ENCODE measurements around the gene CATSPERD. TPM values are rescaled to one million over a fixed set of nuclear protein-coding genes. Genes with fewer than 3 reads are reported as not detected.
"Not testable (repeated sequence)": the region's sequence is repeated elsewhere in the genome, so short reads cannot be mapped to it uniquely, and the experiment has no call there.

CATSPERD gene
- total and polyA plus RNA-seq, 7 experiments from 2014 or later: 0.07 TPM; not detected in 6

DNA sequence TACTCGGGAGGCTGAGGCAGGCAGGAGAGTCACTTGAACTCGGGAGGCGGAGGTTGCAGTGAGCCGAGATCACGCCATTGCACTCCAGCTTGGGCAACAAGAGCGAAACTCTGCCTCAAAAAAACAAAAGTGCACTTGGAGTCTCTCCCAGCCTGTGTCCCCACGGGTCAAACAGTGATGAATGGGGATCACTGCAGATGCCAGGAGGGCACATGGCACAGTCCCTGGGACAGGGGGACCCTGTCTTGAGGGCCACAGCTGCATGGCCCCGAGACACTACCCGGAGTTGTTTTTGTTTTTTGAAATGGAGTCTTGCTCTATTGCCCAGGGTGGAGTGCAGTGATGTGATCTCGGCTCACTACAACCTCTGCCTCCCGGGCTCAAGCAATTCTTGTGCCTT is 60.5 kb downstream of the CATSPERD start:
- POLR2A ChIA-PET: interaction anchor here (0.7 to 1.2 kb wide), 2 partner anchors 13 to 1396 kb away, joined by 3 read pairs; no protein-coding TSS in a partner anchor
- CTCF ChIA-PET: interaction anchor here (0.8 kb wide), 1 partner anchor 60 kb away, joined by 3 read pairs; the partner anchor contains the start of gene CATSPERD
- H3K4me1 ChIP-seq (ENCODE audit: control insufficient read depth in 2 of 2, insufficient read depth in 2 of 2, low read length in 2 of 2): not testable (repeated sequence)

GRCh38 chr19:5782322-5782721 is 61.9 kb downstream of the CATSPERD start:
- H3K4me1 ChIP-seq (ENCODE audit: control insufficient read depth in 2 of 2, insufficient read depth in 2 of 2, low read length in 2 of 2): no peaks in the 10 kb centered on the region
- Mint-ChIP-seq H3K4me1 (peaks cover 0 to 3% (median 0%) of the 10 kb centered on the region in 7 donors), H3K9me3 (no peaks in the 10 kb centered on the region), H3K4me3 (no peak overlapping the region), H3K27me3 (no peaks in the 10 kb centered on the region), H3K36me3 (peaks cover 0 to 11% (median 5%) of the 10 kb centered on the region in 5 donors), H3K27ac (no peak overlapping the region)
- no peak overlapping the region for H3K4me3 ChIP-seq (ENCODE audit: low read length)
- peaks cover 0 to 36% (median 10%) of the 10 kb centered on the region in 3 experiments for H3K36me3 ChIP-seq (ENCODE audit: control insufficient read depth in 2 of 3, insufficient read depth in 3 of 3, low read length in 3 of 3)
- ChIA-PET POLR2A (no interaction called here), CTCF (no interaction called here)
- H3K27me3 ChIP-seq (ENCODE audit: control insufficient read depth in 2 of 2, insufficient read depth in 2 of 2, low read length in 2 of 2): no peaks in the 10 kb centered on the region
- intact Hi-C loops (cut with micrococcal nuclease): no loop called here
- DNase-seq (no peak), ATAC-seq (no peak)
- no peaks in the 10 kb centered on the region for H3K9me3 ChIP-seq (ENCODE audit: control insufficient read depth in 2 of 3, low read length in 3 of 3)
- H3K27ac ChIP-seq (ENCODE audit: low read depth, low read length): no peak overlapping the region

More for the DNA sequence above, 60.5 kb downstream of the CATSPERD start:
- H3K36me3 Mint-ChIP-seq; H3K4me3 ChIP-seq (ENCODE audit: low read length); H3K27me3 ChIP-seq (ENCODE audit: control insufficient read depth in 2 of 2, insufficient read depth in 2 of 2, low read length in 2 of 2); ATAC-seq; H3K27ac Mint-ChIP-seq; H3K4me3 Mint-ChIP-seq; H3K27me3 Mint-ChIP-seq; H3K9me3 Mint-ChIP-seq; intact Hi-C loops (cut with micrococcal nuclease); H3K27ac ChIP-seq (ENCODE audit: low read depth, low read length); H3K4me1 Mint-ChIP-seq; H3K9me3 ChIP-seq (ENCODE audit: control insufficient read depth in 2 of 3, low read length in 3 of 3); DNase-seq: not testable (repeated sequence)
- H3K36me3 ChIP-seq (ENCODE audit: control insufficient read depth in 2 of 3, insufficient read depth in 3 of 3, low read length in 3 of 3): peaks cover 0 to 22% (median 0%) of the 10 kb centered on the region in 3 experiments

DNA sequence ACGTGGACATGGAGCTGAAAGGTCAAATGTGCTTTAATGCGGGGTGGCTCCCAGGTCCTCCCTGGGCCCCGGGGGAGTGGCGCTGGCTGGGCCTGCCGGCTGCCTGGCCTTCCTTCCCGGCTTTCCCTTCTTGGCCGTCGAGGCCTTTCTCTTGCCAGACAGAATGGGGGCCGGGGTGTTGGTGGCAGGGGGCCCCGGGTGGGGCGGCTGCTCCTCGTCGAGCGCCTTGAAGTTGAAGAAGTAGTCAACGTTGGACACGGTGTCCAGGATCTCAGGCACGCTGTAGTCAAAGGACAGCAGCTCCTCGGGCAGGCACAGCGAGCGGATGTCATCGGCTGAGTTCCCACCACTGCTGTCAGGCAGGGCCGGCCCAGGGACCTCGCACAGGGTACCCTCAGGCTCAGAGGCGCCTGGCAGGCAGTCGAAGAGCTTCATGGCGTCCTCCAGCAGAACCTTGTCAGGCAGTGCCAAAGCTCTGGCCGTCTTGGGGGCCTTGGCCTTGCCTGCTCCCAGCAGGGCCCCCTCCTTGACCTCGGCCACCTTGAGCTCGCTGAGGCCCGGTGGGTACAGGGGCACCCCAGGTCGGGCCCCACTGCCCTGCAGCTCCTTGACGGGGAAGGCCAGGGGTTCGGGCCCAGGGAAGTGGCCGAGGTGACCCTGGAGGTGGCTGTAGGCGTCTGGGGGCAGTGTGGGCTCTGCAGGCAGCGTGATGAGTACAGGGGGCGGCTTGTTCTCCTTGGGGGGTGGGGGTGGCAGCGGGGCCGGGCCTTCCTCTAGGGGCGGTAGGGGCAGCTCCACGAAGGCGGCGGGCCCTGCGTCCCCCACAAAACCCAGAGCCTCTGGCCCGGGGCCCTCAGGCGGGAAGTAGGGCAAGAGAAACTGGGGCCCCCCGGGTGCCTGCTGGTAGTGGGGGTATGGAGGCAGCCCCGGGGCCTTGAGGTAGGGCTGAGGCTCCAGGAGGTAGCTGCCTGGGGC is 62.8 kb downstream of the CATSPERD start:
- H3K4me1 ChIP-seq (ENCODE audit: control insufficient read depth in 2 of 2, insufficient read depth in 2 of 2, low read length in 2 of 2): no peaks in the 10 kb centered on the region
- H3K9me3 ChIP-seq (ENCODE audit: control insufficient read depth in 2 of 3, low read length in 3 of 3): no peaks in the 10 kb centered on the region
- ChIA-PET POLR2A (no interaction called here), CTCF (no interaction called here)
- Mint-ChIP-seq H3K27me3 (no peaks in the 10 kb centered on the region), H3K36me3 (peaks cover 0 to 13% (median 5%) of the 10 kb centered on the region in 5 donors), H3K27ac (no peak overlapping the region), H3K4me3 (no peak overlapping the region), H3K9me3 (no peaks in the 10 kb centered on the region), H3K4me1 (peaks cover 0 to 3% (median 0%) of the 10 kb centered on the region in 7 donors)
- intact Hi-C loops (cut with micrococcal nuclease): no loop called here
- no peaks in the 10 kb centered on the region for H3K27me3 ChIP-seq (ENCODE audit: control insufficient read depth in 2 of 2, insufficient read depth in 2 of 2, low read length in 2 of 2)
- no peak for DNase-seq
- H3K27ac ChIP-seq (ENCODE audit: low read depth, low read length): no peak overlapping the region
- H3K36me3 ChIP-seq (ENCODE audit: control insufficient read depth in 2 of 3, insufficient read depth in 3 of 3, low read length in 3 of 3): peaks cover 0 to 45% (median 14%) of the 10 kb centered on the region in 3 experiments
- H3K4me3 ChIP-seq (ENCODE audit: low read length): no peak overlapping the region
- ATAC-seq: no peak

GRCh38 chr19:5784581-5785147 is 64.2 kb downstream of the CATSPERD start, which contains the start of gene PRR22:
PRR22 (minus strand) TSS chr19:5784746; CDS start chr19:5784660, 86 bp downstream.
- intact Hi-C loops (cut with micrococcal nuclease): no loop called here
- peaks cover 0 to 7% (median 0%) of the 10 kb centered on the region in 7 donors for H3K4me1 Mint-ChIP-seq
- ATAC-seq (peak; percentile 3), DNase-seq (no peak)
- Histone ChIP-seq H3K36me3 (ENCODE audit: control insufficient read depth in 2 of 3, insufficient read depth in 3 of 3, low read length in 3 of 3) (peaks cover 1 to 58% (median 26%) of the 10 kb centered on the region in 3 experiments), H3K27ac (ENCODE audit: low read depth, low read length) (no peak within 1 kb of the TSS), H3K4me1 (ENCODE audit: control insufficient read depth in 2 of 2, insufficient read depth in 2 of 2, low read length in 2 of 2) (peaks cover 0 to under 1% of the 10 kb centered on the region in 2 donors), H3K4me3 (ENCODE audit: low read length) (no peak within 1 kb of the TSS), H3K9me3 (ENCODE audit: control insufficient read depth in 2 of 3, low read length in 3 of 3) (no peaks in the 10 kb centered on the region), H3K27me3 (ENCODE audit: control insufficient read depth in 2 of 2, insufficient read depth in 2 of 2, low read length in 2 of 2) (no peaks in the 10 kb centered on the region)
- no peaks in the 10 kb centered on the region for H3K9me3 Mint-ChIP-seq
- no peak within 1 kb of the TSS for H3K4me3 Mint-ChIP-seq
- peaks cover 0 to 16% (median 8%) of the 10 kb centered on the region in 5 donors for H3K36me3 Mint-ChIP-seq
- ChIA-PET POLR2A (no interaction called here), CTCF (no interaction called here)
- no peaks in the 10 kb centered on the region for H3K27me3 Mint-ChIP-seq
- peak within 1 kb of the TSS in 1 of 9 donors; percentile 38 for H3K27ac Mint-ChIP-seq

- Mint-ChIP-seq H3K36me3 (peaks cover 5 to 20% (median 11%) of the 10 kb centered on the region in 5 donors), H3K9me3 (peaks cover 0 to 1% (median 0%) of the 10 kb centered on the region in 11 donors), H3K27ac (no peak overlapping the region), H3K4me3 (no peak overlapping the region), H3K4me1 (peaks cover 3 to 14% (median 5%) of the 10 kb centered on the region in 7 donors), H3K27me3 (no peaks in the 10 kb centered on the region)
- H3K27ac ChIP-seq (ENCODE audit: low read depth, low read length): no peak overlapping the region
- H3K9me3 ChIP-seq (ENCODE audit: control insufficient read depth in 2 of 3, low read length in 3 of 3): no peaks in the 10 kb centered on the region
- CTCF ChIA-PET: no interaction called here
- DNase-seq (no peak), ATAC-seq (no peak)
- H3K4me3 ChIP-seq (ENCODE audit: low read length): no peak overlapping the region
- H3K27me3 ChIP-seq (ENCODE audit: control insufficient read depth in 2 of 2, insufficient read depth in 2 of 2, low read length in 2 of 2): no peaks in the 10 kb centered on the region
- intact Hi-C loops (cut with micrococcal nuclease): no loop called here
- peaks cover 6 to 8% of the 10 kb centered on the region in 2 donors for H3K4me1 ChIP-seq (ENCODE audit: control insufficient read depth in 2 of 2, insufficient read depth in 2 of 2, low read length in 2 of 2)
- POLR2A ChIA-PET: no interaction called here
- peaks cover 4 to 62% (median 33%) of the 10 kb centered on the region in 3 experiments for H3K36me3 ChIP-seq (ENCODE audit: control insufficient read depth in 2 of 3, insufficient read depth in 3 of 3, low read length in 3 of 3)
Observed at GRCh38 chr19:5785423-5785822, 65.0 kb downstream of the CATSPERD start.

DNA sequence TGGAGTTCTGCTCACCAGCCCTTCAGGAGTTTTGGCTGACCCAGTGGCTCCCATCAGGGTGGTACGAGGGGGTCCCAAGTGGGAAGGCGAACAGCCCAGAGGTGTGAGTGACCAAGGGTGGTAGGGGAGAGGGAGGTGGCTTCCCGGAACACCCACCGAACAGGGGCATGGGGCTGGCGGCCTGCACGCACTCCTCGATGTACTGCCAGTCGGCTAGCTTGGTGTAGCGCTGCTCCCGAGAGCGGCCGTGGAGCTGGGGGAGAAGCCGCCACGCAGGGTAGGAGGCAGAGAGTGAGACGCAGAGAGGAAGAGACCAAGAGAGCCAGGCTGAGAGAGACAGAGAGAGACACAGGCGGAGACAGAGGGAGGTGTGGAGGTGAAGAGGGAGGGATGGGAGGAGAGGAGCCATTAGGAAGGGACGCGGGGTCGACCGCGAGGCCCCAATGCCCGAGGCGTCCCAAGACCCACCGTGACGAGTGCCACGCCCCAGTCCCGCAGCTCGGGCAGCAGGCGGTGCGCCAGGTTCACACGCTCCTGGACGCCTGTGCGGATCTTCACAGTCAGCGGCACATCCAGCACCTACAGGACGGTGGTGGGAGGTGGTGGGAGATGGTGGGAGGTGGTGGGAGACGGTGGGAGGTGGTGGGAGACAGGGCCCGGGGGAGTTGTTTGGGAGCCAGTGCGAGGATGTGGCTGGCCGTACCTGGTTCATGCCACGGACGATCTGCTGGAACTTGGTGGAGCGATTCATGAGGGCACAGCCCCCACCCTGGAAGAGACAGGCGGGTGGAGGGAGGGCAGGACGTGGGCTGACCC is 66.4 kb downstream of the CATSPERD start:
- Histone ChIP-seq H3K9me3 (ENCODE audit: control insufficient read depth in 2 of 3, low read length in 3 of 3) (no peaks in the 10 kb centered on the region), H3K27ac (ENCODE audit: low read depth, low read length) (no peak overlapping the region), H3K27me3 (ENCODE audit: control insufficient read depth in 2 of 2, insufficient read depth in 2 of 2, low read length in 2 of 2) (no peaks in the 10 kb centered on the region), H3K4me3 (ENCODE audit: low read length) (no peak overlapping the region), H3K4me1 (ENCODE audit: control insufficient read depth in 2 of 2, insufficient read depth in 2 of 2, low read length in 2 of 2) (peaks cover 8 to 12% of the 10 kb centered on the region in 2 donors), H3K36me3 (ENCODE audit: control insufficient read depth in 2 of 3, insufficient read depth in 3 of 3, low read length in 3 of 3) (peaks cover 4 to 66% (median 33%) of the 10 kb centered on the region in 3 experiments)
- ChIA-PET POLR2A (no interaction called here), CTCF (no interaction called here)
- Mint-ChIP-seq H3K27me3 (no peaks in the 10 kb centered on the region), H3K27ac (peak overlapping the region in 1 of 9 donors; percentile 36), H3K4me1 (peaks cover 6 to 22% (median 12%) of the 10 kb centered on the region in 7 donors), H3K36me3 (peaks cover 5 to 22% (median 13%) of the 10 kb centered on the region in 5 donors), H3K9me3 (peaks cover 0 to 9% (median 0%) of the 10 kb centered on the region in 11 donors), H3K4me3 (no peak overlapping the region)
- no peak for ATAC-seq
- intact Hi-C loops (cut with micrococcal nuclease): no loop called here
- no peak for DNase-seq
